ENCODE data around the gene KRT71. TPM values are rescaled to one million over a fixed set of nuclear protein-coding genes. Genes with fewer than 3 reads are reported as not detected.

KRT71 gene
- total RNA-seq, 1 donor from 2014 or later: not detected

- no peak for TF ChIP-seq CTCF (IDR thresholded peaks at IDR 0.05)
- no peak for DNase-seq (ENCODE audit: extremely low spot score, unreplicated experiment)
Observed at GRCh38 chr12:52585946-52586345, 33.0 kb upstream of the KRT71 start.

DNA sequence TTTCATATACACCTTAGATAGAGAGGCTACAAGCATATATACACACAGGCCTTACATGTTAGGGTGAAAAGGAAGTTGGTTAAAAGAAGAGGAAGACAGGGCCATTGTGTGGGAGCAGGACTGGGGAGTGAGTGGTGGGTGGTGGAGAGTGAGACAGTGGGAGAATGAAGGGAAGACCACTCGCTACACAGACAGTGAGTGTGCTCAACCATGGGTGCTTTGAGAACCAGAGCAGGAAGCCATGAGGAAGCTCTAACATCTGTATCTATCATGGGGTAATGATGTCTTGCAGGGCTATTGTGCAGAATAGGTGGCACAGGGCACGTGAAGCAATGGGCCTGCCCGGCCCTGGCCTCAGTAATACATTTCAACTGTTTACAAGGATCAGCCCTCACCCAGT lies 32.1 kb upstream of the KRT71 start:
- Mint-ChIP-seq H3K4me1 (ENCODE audit: unreplicated experiment) (no peaks in the 10 kb centered on the region), H3K9me3 (ENCODE audit: unreplicated experiment) (no peaks in the 10 kb centered on the region), H3K36me3 (ENCODE audit: unreplicated experiment) (no peaks in the 10 kb centered on the region), H3K4me3 (ENCODE audit: unreplicated experiment) (no peak overlapping the region), H3K27ac (ENCODE audit: unreplicated experiment) (no peak overlapping the region), H3K27me3 (ENCODE audit: unreplicated experiment) (peaks cover 53% of the 10 kb centered on the region)
- DNase-seq (ENCODE audit: extremely low spot score, unreplicated experiment): no peak
- TF ChIP-seq CTCF (IDR thresholded peaks at IDR 0.05): no peak

More at GRCh38 chr12:52585946-52586345, 33.0 kb upstream of the KRT71 start:
- H3K4me3 Mint-ChIP-seq (ENCODE audit: unreplicated experiment): no peak overlapping the region
- peaks cover 52% of the 10 kb centered on the region for H3K27me3 Mint-ChIP-seq (ENCODE audit: unreplicated experiment)
- H3K4me1 Mint-ChIP-seq (ENCODE audit: unreplicated experiment): no peaks in the 10 kb centered on the region
- H3K9me3 Mint-ChIP-seq (ENCODE audit: unreplicated experiment): no peaks in the 10 kb centered on the region
- H3K36me3 Mint-ChIP-seq (ENCODE audit: unreplicated experiment): no peaks in the 10 kb centered on the region
- H3K27ac Mint-ChIP-seq (ENCODE audit: unreplicated experiment): no peak overlapping the region

GRCh38 chr12:52584156-52584682 lies 31.3 kb upstream of the KRT71 start:
- DNase-seq (ENCODE audit: extremely low spot score, unreplicated experiment): no peak
- no peaks in the 10 kb centered on the region for H3K36me3 Mint-ChIP-seq (ENCODE audit: unreplicated experiment)
- H3K4me3 Mint-ChIP-seq (ENCODE audit: unreplicated experiment): no peak overlapping the region
- no peak overlapping the region for H3K27ac Mint-ChIP-seq (ENCODE audit: unreplicated experiment)
- no peak for TF ChIP-seq CTCF (IDR thresholded peaks at IDR 0.05)
- H3K4me1 Mint-ChIP-seq (ENCODE audit: unreplicated experiment): no peaks in the 10 kb centered on the region
- peaks cover 50% of the 10 kb centered on the region for H3K27me3 Mint-ChIP-seq (ENCODE audit: unreplicated experiment)
- H3K9me3 Mint-ChIP-seq (ENCODE audit: unreplicated experiment): no peaks in the 10 kb centered on the region

GRCh38 chr12:52582971-52583456 lies 30.1 kb upstream of the KRT71 start:
- H3K27ac Mint-ChIP-seq (ENCODE audit: unreplicated experiment): no peak overlapping the region

DNA sequence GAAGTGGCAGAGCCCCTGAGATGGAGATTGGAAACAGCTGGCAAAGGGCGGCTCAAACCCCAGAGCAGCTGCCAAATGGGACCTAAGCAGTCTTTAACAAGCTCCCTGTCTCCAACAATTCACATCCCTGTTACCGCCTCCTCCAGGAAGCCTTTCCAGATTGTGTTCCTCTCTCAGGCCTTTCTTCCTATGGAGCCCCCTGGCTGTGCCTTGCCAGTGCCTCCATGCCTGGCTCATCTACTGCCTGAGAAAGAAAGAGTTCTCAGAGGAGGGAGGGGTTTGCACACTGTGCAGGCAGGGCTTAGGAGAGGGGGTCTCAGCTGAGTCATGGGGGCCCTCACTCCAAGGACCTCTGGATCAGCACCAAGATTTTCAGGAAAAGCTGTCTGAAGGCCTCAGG lies 29.5 kb upstream of the KRT71 start:
- DNase-seq (ENCODE audit: extremely low spot score, unreplicated experiment): no peak
- no peaks in the 10 kb centered on the region for H3K4me1 Mint-ChIP-seq (ENCODE audit: unreplicated experiment)
- H3K27me3 Mint-ChIP-seq (ENCODE audit: unreplicated experiment): peaks cover 51% of the 10 kb centered on the region
- TF ChIP-seq CTCF (IDR thresholded peaks at IDR 0.05): no peak
- no peak overlapping the region for H3K27ac Mint-ChIP-seq (ENCODE audit: unreplicated experiment)
- H3K9me3 Mint-ChIP-seq (ENCODE audit: unreplicated experiment): no peaks in the 10 kb centered on the region
- no peaks in the 10 kb centered on the region for H3K36me3 Mint-ChIP-seq (ENCODE audit: unreplicated experiment)
- no peak overlapping the region for H3K4me3 Mint-ChIP-seq (ENCODE audit: unreplicated experiment)

More at GRCh38 chr12:52582971-52583456, 30.1 kb upstream of the KRT71 start:
- peak; percentile 77 for TF ChIP-seq CTCF (IDR thresholded peaks at IDR 0.05)
- H3K4me1 Mint-ChIP-seq (ENCODE audit: unreplicated experiment): no peaks in the 10 kb centered on the region
- DNase-seq (ENCODE audit: extremely low spot score, unreplicated experiment): no peak
- no peaks in the 10 kb centered on the region for H3K36me3 Mint-ChIP-seq (ENCODE audit: unreplicated experiment)
- H3K27me3 Mint-ChIP-seq (ENCODE audit: unreplicated experiment): peaks cover 57% of the 10 kb centered on the region
- no peaks in the 10 kb centered on the region for H3K9me3 Mint-ChIP-seq (ENCODE audit: unreplicated experiment)
- H3K4me3 Mint-ChIP-seq (ENCODE audit: unreplicated experiment): no peak overlapping the region
